AG10803 (cell line): Measurements from ENCODE around the gene EPN1.

ENCODE experiments used
- DNase-seq: peaks from one replicate; pipeline ENCODE4 v3.0.0; 2010; ENCODE audit warnings: low read depth
- H3K4me3 ChIP-seq: 2 replicates; pipeline ENCODE4 v1.5.1; 2011; ENCODE audit warnings: mild to moderate bottlenecking, low read length, control low read depth
- TF ChIP-seq, protein P1 (sequence below): conservative IDR thresholded peaks from 2 replicates; pipeline ENCODE4 v1.5.1; 2011; ENCODE audit warnings: mild to moderate bottlenecking, low read length, control low read depth, inconsistent platforms

Gene EPN1

GRCh38 chr19:55666343-55667005, 8.6 kb upstream of the EPN1 start:
- TF ChIP-seq, protein P1, sequence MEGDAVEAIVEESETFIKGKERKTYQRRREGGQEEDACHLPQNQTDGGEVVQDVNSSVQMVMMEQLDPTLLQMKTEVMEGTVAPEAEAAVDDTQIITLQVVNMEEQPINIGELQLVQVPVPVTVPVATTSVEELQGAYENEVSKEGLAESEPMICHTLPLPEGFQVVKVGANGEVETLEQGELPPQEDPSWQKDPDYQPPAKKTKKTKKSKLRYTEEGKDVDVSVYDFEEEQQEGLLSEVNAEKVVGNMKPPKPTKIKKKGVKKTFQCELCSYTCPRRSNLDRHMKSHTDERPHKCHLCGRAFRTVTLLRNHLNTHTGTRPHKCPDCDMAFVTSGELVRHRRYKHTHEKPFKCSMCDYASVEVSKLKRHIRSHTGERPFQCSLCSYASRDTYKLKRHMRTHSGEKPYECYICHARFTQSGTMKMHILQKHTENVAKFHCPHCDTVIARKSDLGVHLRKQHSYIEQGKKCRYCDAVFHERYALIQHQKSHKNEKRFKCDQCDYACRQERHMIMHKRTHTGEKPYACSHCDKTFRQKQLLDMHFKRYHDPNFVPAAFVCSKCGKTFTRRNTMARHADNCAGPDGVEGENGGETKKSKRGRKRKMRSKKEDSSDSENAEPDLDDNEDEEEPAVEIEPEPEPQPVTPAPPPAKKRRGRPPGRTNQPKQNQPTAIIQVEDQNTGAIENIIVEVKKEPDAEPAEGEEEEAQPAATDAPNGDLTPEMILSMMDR: no peak
- no peak overlapping the region for H3K4me3 ChIP-seq
- no peak for DNase-seq

DNA sequence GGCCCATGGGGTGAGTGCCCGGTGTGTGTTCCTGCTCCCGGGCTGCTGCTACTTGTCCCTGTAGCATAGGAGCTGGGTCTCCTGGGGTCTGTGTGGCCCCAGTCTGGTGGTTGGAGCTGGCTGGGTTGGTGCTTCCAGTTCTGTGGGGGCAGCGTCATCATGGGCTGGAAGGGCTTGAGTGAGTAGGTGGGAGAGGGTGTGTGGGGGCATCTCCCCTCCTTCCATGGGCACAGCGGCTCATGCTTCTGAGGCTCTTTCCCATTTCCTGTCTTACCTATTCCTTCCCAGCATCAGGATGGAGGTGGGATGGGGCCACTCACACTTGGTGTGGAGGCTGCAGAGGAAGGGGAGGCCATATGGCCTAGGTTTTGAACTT, 8.0 kb upstream of the EPN1 start:
- TF ChIP-seq, protein P1: no peak
- no peak overlapping the region for H3K4me3 ChIP-seq
- no peak for DNase-seq

GRCh38 chr19:55667511-55667910, 7.5 kb upstream of the EPN1 start:
- no peak overlapping the region for H3K4me3 ChIP-seq
- TF ChIP-seq, protein P1: no peak
- no peak for DNase-seq

DNA sequence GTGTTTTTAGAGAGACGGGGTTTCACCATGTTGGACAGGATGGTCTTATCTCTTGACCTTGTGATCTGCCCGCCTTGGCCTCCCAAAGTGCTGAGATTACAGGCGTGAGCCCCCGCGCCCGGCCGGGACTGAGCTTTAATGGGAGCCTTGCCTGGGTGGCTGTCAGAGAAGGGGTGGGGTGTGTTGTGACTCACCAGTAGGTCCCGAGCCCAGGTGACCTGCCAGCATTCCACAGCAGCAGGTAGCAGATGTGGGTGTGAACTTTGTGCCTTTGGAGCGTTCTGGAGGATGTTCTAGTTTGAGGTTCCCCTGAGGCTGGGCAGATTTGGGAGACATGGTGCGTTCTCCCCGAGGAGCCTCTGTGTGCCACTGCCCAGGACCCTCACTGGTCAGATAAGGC, 7.1 kb upstream of the EPN1 start:
- H3K4me3 ChIP-seq: no peak overlapping the region
- TF ChIP-seq, protein P1: no peak
- no peak for DNase-seq

DNA sequence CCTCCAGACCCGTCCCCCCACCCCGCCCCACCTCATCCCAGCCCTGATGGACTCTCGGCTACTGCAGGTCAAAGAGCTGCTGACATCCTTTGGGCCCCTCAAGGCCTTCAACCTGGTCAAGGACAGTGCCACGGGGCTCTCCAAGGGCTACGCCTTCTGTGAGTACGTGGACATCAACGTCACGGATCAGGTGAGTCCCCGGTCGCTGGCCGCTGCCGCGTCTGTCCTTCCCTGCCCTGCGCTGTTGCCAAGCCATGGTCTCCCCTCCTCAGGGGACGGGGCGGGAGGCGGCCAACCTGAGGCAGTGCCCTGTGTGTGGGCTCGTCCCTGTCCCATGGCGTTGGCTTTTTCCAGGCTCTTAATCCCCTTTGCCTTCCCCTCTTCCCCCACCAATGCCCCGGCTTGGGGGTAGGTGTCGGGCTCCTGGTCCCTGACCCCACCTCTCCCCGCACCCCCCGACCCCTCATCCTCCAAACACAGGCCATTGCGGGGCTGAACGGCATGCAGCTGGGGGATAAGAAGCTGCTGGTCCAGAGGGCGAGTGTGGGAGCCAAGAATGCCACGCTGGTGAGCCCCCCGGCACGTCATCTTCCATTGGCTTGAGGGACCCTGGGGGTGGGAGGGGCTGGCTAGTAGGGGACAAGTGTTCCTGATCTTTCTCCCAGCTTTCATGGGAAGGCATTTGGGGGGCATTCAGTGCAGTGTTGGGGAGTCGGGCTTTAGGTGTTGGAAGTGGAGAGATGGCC, 6.2 kb upstream of the EPN1 start:
- DNase-seq: no peak
- no peak overlapping the region for H3K4me3 ChIP-seq
- TF ChIP-seq, protein P1: no peak

- H3K4me3 ChIP-seq: no peak overlapping the region
- DNase-seq: no peak
- TF ChIP-seq, protein P1: no peak
Observed at GRCh38 chr19:55669418-55670279, 5.4 kb upstream of the EPN1 start.
